Right cardiac atrium (tissue), 5 donors: ENCODE measurements around the gene COL10A1. TPM values are rescaled to one million over a fixed set of nuclear protein-coding genes. Genes with fewer than 3 reads are reported as not detected.

ENCODE experiments used
- ATAC-seq, 2 donors: fragments of 200-7000 bp; cut with Tn5 transposase; one replicate each; pipeline versions ENCODE4 v1.8.0 to v1.9.1; 2020; ENCODE audit warnings: moderate library complexity in 2 of 2, mild to moderate bottlenecking in 1 of 2
- DNase-seq, 3 donors: peaks; one replicate each; pipeline ENCODE4 v3.0.0-alpha.2; 2020
- H3K27ac ChIP-seq: one replicate; pipeline ENCODE4 v1.5.1; 2013; ENCODE audit warnings: mild to moderate bottlenecking, low read length, control low read depth, moderate library complexity
- H3K27me3 ChIP-seq: one replicate; pipeline ENCODE4 v1.6.1; 2013; ENCODE audit not compliant: control insufficient read depth, insufficient read depth
- H3K4me1 ChIP-seq: one replicate; pipeline ENCODE4 v1.6.1; 2013; ENCODE audit warnings: low read length; ENCODE audit not compliant: control insufficient read depth, insufficient read depth
- H3K4me3 ChIP-seq: one replicate; pipeline ENCODE4 v1.5.1; 2013; ENCODE audit warnings: low read length, control low read depth
- H3K9me3 ChIP-seq: one replicate; pipeline ENCODE4 v1.6.1; 2013; ENCODE audit warnings: low read length; ENCODE audit not compliant: control insufficient read depth
- WGBS: extraction: QIAGEN DNeasy Blood & Tissue Kit; methylation state at CpG from one replicate; pipeline ENCODE4 v1.1.7; 2013; 5-methylcytosine and 5-hydroxymethylcytosine counted together
- intact Hi-C, 4 donors: fragments of 100-400 bp; cut with DNase I; formaldehyde crosslinking; loops; one replicate each; pipeline versions ENCODE4 v1.11.0 to v1.14.0; 2022 to 2023
- polyA plus RNA-seq: library from polyadenylated mRNA; stranded (reverse); fragments of 200-250 nt; gene quantifications from one replicate; pipeline ENCODE4 v1.2.3, GENCODE V29; 2013
- total RNA-seq, 4 donors: library from RNA; stranded (reverse); fragmentation: NEBNext Ultra II Directional; extraction: Animal tissue kit (Norgen Biotek cat#: 25700); gene quantifications; one replicate each; pipeline ENCODE4 v1.2.1, GENCODE V29; 2021
- donor health status: healthy with polysubstance abuse.
- donor health status: DM: no; HTN: yes; CAD: no.
- donor health status: DM: no; HTN: no; CAD: no.
- donor health status: DM: no; HTN: yes; CAD: no; lungs with severe emphysema.
- donor health status: DM: yes; HTN: yes; CAD: no.

The COL10A1 gene
- total and polyA plus RNA-seq, 5 donors, result 0.05 TPM; not detected in 4

DNA sequence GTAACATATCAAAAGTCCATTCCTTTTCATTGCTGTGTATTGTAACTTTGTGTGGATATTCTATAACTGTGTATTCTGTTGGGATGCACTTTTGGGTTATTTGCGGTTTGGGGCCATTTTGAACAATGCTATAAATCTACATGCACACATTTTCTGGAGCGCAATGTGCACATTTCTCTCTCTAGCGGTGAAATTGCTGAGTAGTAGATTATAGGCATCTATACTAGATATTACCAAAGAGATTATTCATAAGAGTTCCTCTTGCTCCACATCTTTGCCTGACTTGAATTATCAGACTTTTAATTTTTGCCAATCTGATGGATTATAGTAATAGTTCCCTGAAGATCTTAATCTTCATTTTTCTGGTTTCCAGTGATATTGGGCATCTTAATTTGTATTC is 47.0 kb downstream of the COL10A1 start:
- intact Hi-C loops, result no loop called here
- no peaks in the 10 kb centered on the region for H3K27me3 ChIP-seq
- peaks cover 1% of the 10 kb centered on the region for H3K4me1 ChIP-seq
- 96% methylated on average over 3 of the region's 3 CpGs for WGBS
- H3K4me3 ChIP-seq, result no peak overlapping the region
- H3K9me3 ChIP-seq, result no peaks in the 10 kb centered on the region
- ATAC-seq, result no peak
- H3K27ac ChIP-seq, result no peak overlapping the region
- DNase-seq, result no peak

- DNase-seq (no peak), ATAC-seq (no peak)
- 68% methylated on average over 3 of the region's 3 CpGs for WGBS
- no peak overlapping the region for H3K27ac ChIP-seq
- no peaks in the 10 kb centered on the region for H3K9me3 ChIP-seq
- no peak overlapping the region for H3K4me3 ChIP-seq
- intact Hi-C loops, result no loop called here
- no peaks in the 10 kb centered on the region for H3K27me3 ChIP-seq
- H3K4me1 ChIP-seq, result peaks cover 1% of the 10 kb centered on the region
Observed at GRCh38 chr6:116078522-116078921, 47.4 kb downstream of the COL10A1 start.

GRCh38 chr6:116074732-116075390 is 51.1 kb downstream of the COL10A1 start:
- H3K9me3 ChIP-seq, result no peaks in the 10 kb centered on the region
- 90% methylated on average over 2 of the region's 2 CpGs for WGBS
- peaks cover 1% of the 10 kb centered on the region for H3K4me1 ChIP-seq
- ATAC-seq, result no peak
- H3K27me3 ChIP-seq, result no peaks in the 10 kb centered on the region
- no peak overlapping the region for H3K4me3 ChIP-seq
- no peak for DNase-seq
- no peak overlapping the region for H3K27ac ChIP-seq
- intact Hi-C loops, result no loop called here

DNA sequence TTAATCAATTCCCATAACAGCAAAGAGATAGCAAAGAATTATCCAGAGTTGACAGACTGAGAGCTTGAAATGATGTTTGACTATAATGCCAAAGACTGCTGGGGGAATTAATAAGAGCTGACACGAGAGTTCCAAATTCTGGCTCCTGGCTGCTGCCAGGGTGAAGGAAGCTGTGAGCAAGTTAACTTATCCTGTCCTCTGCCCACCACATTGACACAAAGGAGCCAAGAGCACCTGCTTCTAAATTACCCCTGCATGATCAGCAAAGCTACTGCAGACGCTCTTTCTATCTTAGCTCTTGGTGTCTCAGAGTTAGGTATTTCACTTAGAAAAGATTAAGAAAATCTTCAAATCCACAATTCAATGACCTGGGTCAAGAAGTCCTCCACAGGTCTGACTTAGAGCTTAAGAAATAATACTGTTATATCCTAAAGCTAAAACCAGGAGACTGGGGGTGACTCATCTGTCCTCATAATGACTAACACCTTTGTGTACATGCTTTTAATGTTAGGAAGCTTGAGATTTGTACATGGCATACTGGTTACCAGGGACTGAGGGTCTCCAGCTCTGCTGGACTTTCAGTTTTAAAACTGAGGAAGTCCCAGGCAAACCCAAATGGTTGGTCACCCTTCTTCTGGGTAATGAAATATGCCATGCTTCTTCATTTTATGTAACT is 52.0 kb downstream of the COL10A1 start:
- no peaks in the 10 kb centered on the region for H3K9me3 ChIP-seq
- WGBS, result 66% methylated on average over 2 of the region's 2 CpGs
- intact Hi-C loops, result no loop called here
- no peak overlapping the region for H3K27ac ChIP-seq
- H3K27me3 ChIP-seq, result no peaks in the 10 kb centered on the region
- ATAC-seq (no peak), DNase-seq (no peak)
- H3K4me1 ChIP-seq, result peaks cover 1% of the 10 kb centered on the region
- no peak overlapping the region for H3K4me3 ChIP-seq

GRCh38 chr6:116072368-116072767 is 53.6 kb downstream of the COL10A1 start:
- Histone ChIP-seq H3K27me3 (no peaks in the 10 kb centered on the region), H3K4me3 (no peak overlapping the region), H3K9me3 (no peaks in the 10 kb centered on the region), H3K4me1 (peaks cover 1% of the 10 kb centered on the region), H3K27ac (no peak overlapping the region)
- DNase-seq (no peak), ATAC-seq (no peak)
- intact Hi-C loops, result no loop called here
- whole genome bisulfite sequencing, result 56% methylated on average over 1 of the region's 1 CpG

DNA sequence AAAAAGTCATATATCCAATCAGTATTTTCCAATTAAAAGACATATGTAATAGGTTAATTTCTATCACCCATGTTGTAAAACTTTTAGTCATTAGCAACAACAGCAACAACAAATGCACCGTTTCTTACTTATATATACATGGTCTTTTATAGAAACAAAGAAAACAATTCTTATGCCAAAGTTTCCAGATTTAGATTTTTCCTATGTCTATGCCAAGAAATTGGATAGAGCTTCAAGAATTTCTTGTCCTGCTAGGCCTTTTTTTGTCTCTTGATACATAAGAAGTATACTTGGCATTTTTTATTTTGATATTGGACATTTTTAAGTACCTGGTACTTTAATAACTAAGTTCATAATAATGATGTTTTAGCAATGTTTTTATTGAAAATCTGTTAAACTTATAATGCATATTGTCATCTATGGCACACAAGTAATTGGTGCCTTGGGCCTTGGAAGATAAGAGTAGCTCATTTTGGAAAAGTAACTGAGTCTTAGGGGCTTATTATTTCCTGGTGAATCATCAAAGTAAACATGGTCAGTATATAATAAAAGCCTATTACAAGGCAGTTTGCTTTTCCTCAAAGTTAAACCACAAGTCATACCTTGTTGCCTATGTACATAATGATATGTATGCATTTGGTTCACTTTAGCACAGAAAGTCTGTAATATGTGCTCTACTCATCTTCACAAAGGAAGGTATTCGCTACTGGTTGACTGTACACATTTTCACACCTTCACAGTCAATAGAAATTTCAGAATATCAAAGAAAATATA is 55.1 kb downstream of the COL10A1 start:
- DNase-seq, result no peak
- intact Hi-C loops, result no loop called here
- Histone ChIP-seq H3K9me3 (no peaks in the 10 kb centered on the region), H3K27me3 (no peaks in the 10 kb centered on the region), H3K4me1 (peaks cover 1% of the 10 kb centered on the region), H3K27ac (no peak overlapping the region), H3K4me3 (no peak overlapping the region)
- 54% methylated on average over 2 of the region's 2 CpGs for WGBS
- no peak for ATAC-seq

GRCh38 chr6:116070101-116070500 is 55.8 kb downstream of the COL10A1 start:
- no peaks in the 10 kb centered on the region for H3K9me3 ChIP-seq
- H3K4me1 ChIP-seq, result peaks cover 1% of the 10 kb centered on the region
- no peak for DNase-seq
- H3K4me3 ChIP-seq, result no peak overlapping the region
- ATAC-seq, result no peak
- 79% methylated on average over 1 of the region's 1 CpG for WGBS
- no peaks in the 10 kb centered on the region for H3K27me3 ChIP-seq
- no peak overlapping the region for H3K27ac ChIP-seq
- intact Hi-C loops, result no loop called here

Other genes starting within 250 kb of the COL10A1 start
- gene FRK, start 65.2 kb downstream of the COL10A1 start, total RNA-seq, result 1 to 10 TPM; 2.6 to 5.8 (median 4.4) TPM
- gene FRK, start 65.2 kb downstream of the COL10A1 start, polyA plus RNA-seq, result 1.00 TPM
- 10 to 100 TPM; 42.0 to 61.7 (median 52.2) TPM for gene NT5DC1, start 25.3 kb downstream of the COL10A1 start, total RNA-seq
- gene NT5DC1, start 25.3 kb downstream of the COL10A1 start, polyA plus RNA-seq, result 10.2 TPM
- gene TSPYL4, start 127.9 kb upstream of the COL10A1 start, total RNA-seq, result 10 to 100 TPM; 38.6 to 43.6 (median 41.9) TPM
- gene TSPYL4, start 127.9 kb upstream of the COL10A1 start, polyA plus RNA-seq, result 21.4 TPM
- gene TSPYL1, start 153.8 kb upstream of the COL10A1 start, total RNA-seq, result 10 to 100 TPM; 90.2 to 98.2 (median 96.3) TPM
- gene TSPYL1, start 153.8 kb upstream of the COL10A1 start, polyA plus RNA-seq, result 34.9 TPM
- 10 to 100 TPM; 16.5 to 34.3 (median 24.9) TPM for gene DSE, start 244.8 kb upstream of the COL10A1 start, total RNA-seq
- gene DSE, start 244.8 kb upstream of the COL10A1 start, polyA plus RNA-seq, result 6.9 TPM